Middle frontal gyrus (tissue), 1 donor: Measurements from ENCODE around the gene AUTS2.

ENCODE experiments used
- DNase-seq: peaks from one replicate; pipeline ENCODE4 v3.0.0-alpha.2; 2015; ENCODE audit warnings: low spot score; ENCODE audit errors: extremely low spot score

The AUTS2 gene

DNA sequence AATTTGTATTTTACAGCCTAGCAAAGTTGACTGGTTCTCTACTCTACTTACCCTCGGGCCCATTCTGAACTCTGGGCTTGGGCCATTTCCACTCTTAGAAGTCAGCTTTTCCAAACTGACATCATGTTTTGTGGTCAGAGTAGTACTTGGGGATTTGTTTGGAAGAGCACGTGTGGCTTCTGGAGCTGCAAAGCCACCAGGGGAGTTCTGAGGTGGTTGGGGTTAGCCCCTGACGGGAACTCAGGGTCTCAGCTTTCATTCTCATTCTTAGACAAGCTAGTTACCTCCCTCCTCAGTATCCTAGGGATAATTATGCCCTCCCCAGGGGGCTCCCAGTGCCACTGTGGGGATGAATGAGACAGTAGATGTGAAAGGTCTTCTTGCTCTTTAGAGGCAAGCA is 886.0 kb downstream of the AUTS2 start:
- no peak for DNase-seq

- DNase-seq: no peak
Measured at GRCh38 chr7:70486977-70487376, 888.7 kb downstream of the AUTS2 start.

DNA sequence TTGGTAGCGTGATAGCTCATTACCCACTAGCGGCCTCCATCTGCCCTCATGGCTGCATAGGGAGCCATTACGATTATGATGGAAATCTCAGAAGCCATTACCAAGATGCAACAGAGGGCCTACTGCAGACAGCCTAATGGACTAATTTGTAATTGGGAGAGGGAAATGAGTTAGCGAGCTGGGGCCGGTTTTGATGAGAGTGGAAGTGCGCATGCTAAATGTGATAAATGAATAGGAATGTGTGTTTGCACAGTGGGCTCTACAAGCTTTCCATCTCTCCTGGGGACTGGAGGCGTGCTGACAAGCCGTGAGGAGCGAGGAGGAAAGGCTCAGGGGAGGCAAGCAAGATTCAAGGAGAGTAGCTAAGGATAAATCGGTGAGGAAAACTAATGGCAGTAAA is 889.2 kb downstream of the AUTS2 start:
- DNase-seq: no peak

GRCh38 chr7:70487886-70488285 is 889.6 kb downstream of the AUTS2 start:
- no peak for DNase-seq

DNA sequence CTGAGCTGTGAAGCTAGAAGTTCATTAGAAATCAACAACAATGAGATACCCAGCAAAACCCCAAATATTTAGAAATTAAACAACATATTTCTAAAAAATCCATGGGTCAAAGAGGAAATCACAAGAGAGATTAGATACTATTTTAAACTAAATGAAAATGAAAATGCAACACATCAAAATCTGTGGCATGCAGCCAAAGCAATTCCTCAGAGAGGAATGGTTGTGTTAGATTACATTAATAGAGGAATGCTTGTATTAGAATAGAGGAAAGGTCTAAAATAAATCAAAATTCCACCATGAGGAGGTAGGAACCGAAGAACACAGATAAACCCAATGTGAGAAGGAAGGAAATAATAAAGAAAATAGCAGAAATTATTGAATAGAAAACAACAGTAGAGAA is 891.5 kb downstream of the AUTS2 start:
- DNase-seq: no peak

DNA sequence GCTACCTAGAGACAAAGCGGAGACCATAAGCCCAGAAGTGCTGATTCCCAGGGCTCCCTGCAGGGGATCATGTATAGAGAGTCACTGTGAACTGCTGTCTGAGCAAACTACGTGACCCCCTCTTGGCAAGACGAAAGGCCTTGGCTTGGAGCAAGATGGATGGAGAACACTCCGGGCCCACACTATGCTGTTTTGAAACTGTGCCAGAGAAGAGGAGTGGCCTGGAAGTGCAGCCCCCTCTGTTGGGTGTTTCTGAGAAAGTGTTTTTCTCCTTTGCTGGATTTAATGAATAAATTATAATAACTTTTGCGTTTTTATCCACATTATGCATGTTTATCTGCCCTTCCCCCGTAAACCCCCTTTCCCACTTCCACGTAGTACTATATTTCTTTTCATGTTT is 894.4 kb downstream of the AUTS2 start:
- no peak for DNase-seq

GRCh38 chr7:70494225-70495032 is 896.2 kb downstream of the AUTS2 start:
- DNase-seq: no peak

DNA sequence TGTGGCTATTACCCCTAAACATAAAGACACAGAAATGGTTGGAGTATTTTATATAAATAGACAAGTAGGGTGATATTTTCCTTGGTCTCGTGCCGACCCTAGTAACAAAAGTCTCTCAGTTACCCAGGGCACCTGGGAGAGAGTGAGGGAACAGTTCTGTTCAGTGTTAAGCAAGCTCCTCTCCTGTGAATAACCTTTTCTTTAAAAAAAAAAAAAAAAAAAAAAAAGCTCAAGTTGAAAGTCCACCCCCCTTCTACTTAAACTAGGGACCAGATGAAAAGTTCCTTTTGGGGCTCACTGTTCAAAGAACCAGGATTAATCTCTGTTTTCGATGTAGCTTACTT is 896.7 kb downstream of the AUTS2 start:
- no peak for DNase-seq

GRCh38 chr7:70497793-70498192 is 899.5 kb downstream of the AUTS2 start:
- no peak for DNase-seq

DNA sequence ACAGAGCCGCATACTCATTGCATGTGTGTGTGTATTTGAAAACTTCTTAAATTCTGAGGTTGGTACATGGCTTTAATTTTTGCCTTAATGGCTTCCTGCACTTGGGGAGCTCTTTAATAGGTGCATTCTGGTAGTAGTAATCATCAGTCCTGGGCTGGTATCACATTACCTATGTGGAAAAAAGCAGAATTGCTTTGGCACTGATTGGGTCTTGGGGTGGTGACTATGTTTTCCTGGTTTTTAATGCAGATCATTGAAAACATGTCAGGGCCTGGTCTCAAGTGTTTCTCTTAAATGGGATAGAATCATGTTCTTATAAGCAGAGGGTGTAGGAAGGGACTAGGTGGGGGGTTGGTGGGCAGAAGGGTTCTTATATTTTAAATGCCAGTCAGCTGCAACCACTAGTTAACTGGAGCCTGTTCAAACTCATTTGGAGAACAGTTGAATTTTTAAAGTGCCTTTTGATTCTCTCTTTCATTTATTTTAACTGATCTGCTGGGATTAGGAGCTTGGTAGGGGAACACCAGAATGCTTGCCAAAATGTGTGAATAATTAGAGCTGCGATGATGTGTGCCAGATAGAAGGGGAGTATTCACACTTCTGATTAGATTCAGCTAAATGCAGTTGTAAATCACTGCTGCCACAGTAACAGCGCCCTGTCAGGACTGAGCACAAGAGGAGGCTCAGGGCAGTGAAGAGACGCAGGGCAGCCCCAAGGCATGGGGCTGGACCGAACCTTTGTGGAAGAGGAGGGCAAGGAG is 900.1 kb downstream of the AUTS2 start:
- no peak for DNase-seq

DNA sequence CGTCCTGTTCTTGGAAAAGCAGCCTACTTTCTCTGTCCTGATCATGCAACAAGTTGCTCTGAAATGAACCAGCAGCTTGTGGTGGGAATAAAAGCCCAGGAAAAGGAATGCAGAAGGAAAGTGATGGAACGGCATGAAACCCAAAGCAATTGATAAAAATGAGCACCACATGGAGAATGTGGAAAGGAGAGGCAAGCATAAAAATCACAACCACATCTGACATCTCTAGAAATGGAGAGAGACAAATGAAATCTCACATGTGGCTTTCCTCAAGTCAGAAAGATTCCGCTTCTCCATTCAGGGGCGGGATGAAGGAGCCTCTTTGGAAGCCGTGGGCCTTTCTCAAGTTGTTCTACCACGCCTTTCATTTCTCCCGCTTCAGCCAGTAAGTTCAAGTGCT is 902.0 kb downstream of the AUTS2 start:
- no peak for DNase-seq

- no peak for DNase-seq
Measured at GRCh38 chr7:70502117-70502863, 904.0 kb downstream of the AUTS2 start.

- DNase-seq: no peak
Measured at GRCh38 chr7:70504254-70504653, 906.0 kb downstream of the AUTS2 start.

DNA sequence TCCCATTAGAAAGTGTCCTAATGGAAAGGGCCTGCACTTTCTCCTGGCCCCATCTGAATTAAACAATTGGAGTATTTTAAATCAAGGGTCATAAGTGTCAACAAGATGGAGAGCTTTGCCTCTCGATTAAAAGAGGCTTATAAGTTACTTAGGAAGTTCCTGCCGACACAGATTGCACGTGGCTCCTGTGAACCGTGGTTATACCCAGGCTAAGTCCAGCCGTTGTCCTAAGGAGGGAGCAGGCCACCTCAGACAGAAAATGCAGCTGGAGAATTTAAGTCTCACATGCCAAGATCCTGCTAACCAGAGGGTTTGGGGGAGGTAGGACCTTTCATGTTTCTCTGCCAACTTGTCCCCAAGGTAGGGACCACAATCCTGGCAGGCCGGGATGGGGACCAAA is 907.2 kb downstream of the AUTS2 start:
- DNase-seq: no peak

- no peak for DNase-seq
Measured at GRCh38 chr7:70505886-70506285, 907.6 kb downstream of the AUTS2 start.

DNA sequence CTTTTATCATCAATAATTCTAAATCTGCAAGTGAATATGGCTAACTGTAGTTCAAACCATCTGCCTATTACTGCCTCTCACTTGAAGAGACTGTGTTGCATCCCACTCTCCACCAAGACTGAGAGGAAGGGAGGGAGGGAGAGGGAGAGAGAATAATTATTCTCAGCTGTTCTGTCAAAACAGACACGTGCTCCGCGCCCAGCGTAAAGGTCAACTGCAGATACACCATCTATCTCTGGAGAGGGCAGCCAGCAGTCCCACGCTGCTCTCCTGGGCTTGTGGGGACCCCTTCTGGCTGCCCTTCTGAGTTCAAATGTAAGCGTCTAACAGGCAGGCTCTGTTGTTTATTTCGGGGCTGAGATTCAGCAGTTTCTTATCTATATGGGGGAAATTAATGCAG is 908.2 kb downstream of the AUTS2 start:
- DNase-seq: no peak

DNA sequence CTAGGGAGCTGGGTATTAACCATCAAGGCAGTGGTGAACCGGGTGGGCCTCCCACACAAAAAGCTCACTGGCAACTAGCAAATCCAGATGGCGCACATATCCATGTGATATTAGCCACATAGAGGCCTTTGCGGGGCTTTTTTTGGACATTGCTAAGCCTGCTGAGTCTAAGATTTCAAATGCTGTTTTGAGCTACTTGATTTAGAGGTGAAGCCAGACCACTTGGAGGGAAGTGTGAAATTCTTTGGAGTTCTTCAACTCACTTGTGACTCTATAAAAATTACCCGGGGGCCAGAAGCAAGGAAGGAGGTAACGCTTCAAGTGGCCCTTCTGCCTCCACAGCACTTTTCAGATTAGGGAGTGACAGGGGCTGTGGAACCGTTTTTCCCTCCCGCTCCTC is 913.9 kb downstream of the AUTS2 start:
- no peak for DNase-seq

DNA sequence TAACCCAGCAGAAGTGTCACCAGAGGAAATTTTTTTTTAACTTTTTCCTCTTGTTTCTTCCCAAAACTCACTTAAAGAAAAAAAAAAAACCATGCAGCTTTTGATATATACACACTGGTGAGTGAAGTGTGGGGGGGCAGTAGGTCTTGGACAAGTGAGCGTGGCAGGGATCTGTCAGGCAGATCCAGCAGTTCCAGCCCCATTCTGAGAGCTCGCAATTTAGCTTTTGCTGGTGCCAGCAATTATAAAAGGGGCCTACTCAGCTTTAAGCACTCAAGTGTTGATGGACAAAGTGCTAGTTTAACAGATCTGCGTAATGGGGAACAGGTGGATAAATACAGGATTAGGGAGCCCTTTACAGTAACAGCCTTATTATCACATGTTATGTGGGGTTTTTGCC is 914.5 kb downstream of the AUTS2 start:
- no peak for DNase-seq

- no peak for DNase-seq
Measured at GRCh38 chr7:70520611-70521010, 922.3 kb downstream of the AUTS2 start.

DNA sequence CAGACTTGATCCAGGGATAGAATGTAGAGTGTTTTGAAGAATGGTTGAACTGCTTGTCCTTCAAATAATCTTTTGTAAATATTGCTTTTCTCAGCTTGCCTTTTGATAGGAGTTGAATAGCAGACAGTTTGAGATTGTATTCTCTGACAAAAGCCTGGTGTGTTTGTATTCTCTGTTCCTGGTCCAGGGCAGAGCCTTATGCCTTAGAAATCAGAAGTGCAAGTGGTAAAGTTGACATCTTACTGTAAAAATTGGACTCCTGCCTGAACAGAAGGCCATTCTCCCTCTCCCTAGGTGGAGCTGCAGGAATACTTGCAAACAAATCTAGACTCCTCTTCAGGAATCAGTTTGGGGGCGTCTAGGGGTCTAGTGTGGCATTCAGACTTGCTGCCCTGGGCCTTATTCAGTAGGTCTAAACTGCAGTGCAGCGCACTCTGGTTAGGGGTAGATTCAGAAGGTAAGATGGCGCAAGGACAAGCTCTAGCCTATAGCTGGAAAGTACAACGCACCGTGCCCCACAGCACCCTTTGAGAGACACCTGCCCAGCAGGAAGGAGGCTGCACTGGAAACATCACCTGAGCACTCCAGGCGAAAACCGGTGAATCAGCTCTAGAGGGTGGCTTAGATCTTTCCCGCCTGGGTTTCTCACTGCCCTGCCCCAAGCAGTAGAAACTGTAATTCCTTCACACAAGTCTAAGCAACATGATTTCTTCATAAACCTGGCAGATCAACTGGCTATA is 925.1 kb downstream of the AUTS2 start:
- DNase-seq: no peak

DNA sequence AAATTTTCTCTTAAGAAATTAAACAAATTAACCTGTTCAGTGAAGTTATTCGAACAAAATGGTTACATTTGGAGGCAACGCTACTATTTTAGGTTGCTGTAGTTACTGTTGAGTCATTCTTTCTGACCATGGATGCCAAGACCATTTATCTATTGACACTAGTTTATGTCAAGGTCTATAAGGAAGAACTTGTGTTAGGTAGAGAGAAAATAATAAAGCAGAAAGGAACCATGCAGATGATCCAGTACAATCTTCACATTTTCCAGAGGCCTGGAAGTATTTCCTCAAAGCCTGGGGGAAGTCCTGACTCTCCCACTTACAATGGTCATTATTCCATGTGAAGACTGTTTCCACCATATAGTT is 925.7 kb downstream of the AUTS2 start:
- DNase-seq: no peak

DNA sequence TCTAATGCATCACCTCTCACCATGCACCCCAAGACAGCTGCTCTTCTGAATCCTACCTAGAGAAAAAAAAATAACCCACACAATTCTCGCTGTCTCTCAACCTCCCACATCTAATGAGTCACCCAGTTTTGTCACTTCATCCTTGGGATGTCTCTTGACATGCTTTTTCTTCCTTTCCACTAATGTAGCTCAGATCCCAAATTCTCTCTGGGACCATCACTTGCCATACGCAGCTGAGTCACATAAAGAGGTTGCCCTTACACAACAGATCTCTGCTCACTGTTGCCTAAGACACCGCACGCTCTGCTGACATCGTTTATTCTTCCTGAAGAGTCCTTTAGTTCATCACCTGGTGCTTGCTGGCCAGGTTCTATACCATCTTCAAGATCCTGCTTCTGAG is 927.7 kb downstream of the AUTS2 start:
- no peak for DNase-seq
